WERI-Rb-1 (cell line): ENCODE data around the gene SPAST.
"Not testable (repeated sequence)": the region's sequence is repeated elsewhere in the genome, so short reads cannot be mapped to it uniquely, and the experiment has no call there.

Experiments
- DNase-seq: peaks from one replicate; pipeline ENCODE4 v3.0.0-alpha.2; 2020
- H3K27ac ChIP-seq: fragments of 250-450 bp; sonication (Bioruptor Pico); 2 replicates; pipeline ENCODE4 v1.5.1; 2020; ENCODE audit warnings: mild to moderate bottlenecking, moderate library complexity
- H3K27me3 ChIP-seq: fragments of 250-450 bp; sonication (Bioruptor Pico); 2 replicates; pipeline ENCODE4 v1.5.1; 2021; ENCODE audit warnings: mild to moderate bottlenecking, low read depth, moderate library complexity; ENCODE audit not compliant: insufficient read depth, severe bottlenecking
- H3K36me3 ChIP-seq: fragments of 250-450 bp; sonication (Bioruptor Pico); 2 replicates; pipeline ENCODE4 v1.5.1; 2020; ENCODE audit warnings: mild to moderate bottlenecking, moderate library complexity
- H3K4me3 ChIP-seq: 2 replicates; pipeline ENCODE4 v1.5.1; 2011; ENCODE audit warnings: low read depth, mild to moderate bottlenecking, control low read depth, low read length
- H3K9me3 ChIP-seq: fragments of 250-450 bp; sonication (Bioruptor Pico); 2 replicates; pipeline ENCODE4 v1.5.1; 2021; ENCODE audit warnings: mild to moderate bottlenecking, moderate library complexity; ENCODE audit not compliant: severe bottlenecking
- TF ChIP-seq, protein P1 (sequence below): IDR thresholded peaks from 2 replicates; pipeline ENCODE4 v1.5.1; 2011; ENCODE audit warnings: low read depth, mild to moderate bottlenecking, control low read depth, inconsistent platforms, low read length

Gene SPAST

GRCh38 chr2:32063310-32064020, at the start of gene SPAST:
TSS of gene SPAST (plus strand) at chr2:32063556. CDS start at chr2:32063832, 276 bp downstream.
- DNase-seq = peak; percentile 99
- H3K27me3 ChIP-seq = no peaks in the 10 kb centered on the region

DNA sequence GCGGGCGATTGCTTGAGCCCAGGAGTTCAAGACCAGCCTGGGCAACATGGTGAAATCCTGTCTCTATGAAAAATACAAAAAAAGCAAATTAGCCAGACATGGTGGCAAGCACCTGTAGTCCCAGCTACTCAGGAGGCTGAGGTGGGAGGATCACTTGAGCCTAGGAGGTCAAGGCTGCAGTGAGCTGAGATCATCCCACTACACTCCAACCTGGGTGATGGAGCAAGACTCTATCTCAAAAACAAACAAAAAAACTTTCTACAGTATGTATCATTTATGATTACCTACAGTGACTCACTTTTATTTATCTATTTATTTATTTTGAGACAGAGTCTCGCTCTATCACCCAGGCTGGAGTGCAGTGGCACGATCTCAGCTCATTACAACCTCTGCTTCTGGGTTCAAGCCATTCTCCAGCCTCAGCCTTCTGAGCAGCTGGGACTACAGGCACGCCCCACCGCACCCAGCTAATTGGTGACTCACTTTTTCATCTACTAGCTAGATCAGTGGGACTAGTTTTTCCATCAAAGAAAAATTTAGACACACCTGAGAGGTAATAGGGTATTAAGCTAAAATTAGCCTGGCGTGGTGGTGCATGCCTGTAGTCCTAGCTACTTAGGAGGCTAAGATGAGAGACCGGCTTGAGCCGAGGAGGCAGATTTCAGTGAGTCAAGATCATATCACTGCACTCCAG, 44.4 kb upstream of the SPAST start:
- DNase-seq, H3K4me3 ChIP-seq, H3K27ac ChIP-seq, H3K9me3 ChIP-seq, H3K27me3 ChIP-seq: not testable (repeated sequence)
- peaks cover 57% of the 10 kb centered on the region for H3K36me3 ChIP-seq

More at GRCh38 chr2:32063310-32064020, at the start of gene SPAST:
- Histone ChIP-seq H3K36me3 (peaks cover 13% of the 10 kb centered on the region), H3K27ac (peak within 1 kb of the TSS; percentile 90), H3K4me3 (peak within 1 kb of the TSS; percentile 98), H3K9me3 (no peaks in the 10 kb centered on the region)
- TF ChIP-seq, protein P1, sequence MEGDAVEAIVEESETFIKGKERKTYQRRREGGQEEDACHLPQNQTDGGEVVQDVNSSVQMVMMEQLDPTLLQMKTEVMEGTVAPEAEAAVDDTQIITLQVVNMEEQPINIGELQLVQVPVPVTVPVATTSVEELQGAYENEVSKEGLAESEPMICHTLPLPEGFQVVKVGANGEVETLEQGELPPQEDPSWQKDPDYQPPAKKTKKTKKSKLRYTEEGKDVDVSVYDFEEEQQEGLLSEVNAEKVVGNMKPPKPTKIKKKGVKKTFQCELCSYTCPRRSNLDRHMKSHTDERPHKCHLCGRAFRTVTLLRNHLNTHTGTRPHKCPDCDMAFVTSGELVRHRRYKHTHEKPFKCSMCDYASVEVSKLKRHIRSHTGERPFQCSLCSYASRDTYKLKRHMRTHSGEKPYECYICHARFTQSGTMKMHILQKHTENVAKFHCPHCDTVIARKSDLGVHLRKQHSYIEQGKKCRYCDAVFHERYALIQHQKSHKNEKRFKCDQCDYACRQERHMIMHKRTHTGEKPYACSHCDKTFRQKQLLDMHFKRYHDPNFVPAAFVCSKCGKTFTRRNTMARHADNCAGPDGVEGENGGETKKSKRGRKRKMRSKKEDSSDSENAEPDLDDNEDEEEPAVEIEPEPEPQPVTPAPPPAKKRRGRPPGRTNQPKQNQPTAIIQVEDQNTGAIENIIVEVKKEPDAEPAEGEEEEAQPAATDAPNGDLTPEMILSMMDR = peak; percentile 29

DNA sequence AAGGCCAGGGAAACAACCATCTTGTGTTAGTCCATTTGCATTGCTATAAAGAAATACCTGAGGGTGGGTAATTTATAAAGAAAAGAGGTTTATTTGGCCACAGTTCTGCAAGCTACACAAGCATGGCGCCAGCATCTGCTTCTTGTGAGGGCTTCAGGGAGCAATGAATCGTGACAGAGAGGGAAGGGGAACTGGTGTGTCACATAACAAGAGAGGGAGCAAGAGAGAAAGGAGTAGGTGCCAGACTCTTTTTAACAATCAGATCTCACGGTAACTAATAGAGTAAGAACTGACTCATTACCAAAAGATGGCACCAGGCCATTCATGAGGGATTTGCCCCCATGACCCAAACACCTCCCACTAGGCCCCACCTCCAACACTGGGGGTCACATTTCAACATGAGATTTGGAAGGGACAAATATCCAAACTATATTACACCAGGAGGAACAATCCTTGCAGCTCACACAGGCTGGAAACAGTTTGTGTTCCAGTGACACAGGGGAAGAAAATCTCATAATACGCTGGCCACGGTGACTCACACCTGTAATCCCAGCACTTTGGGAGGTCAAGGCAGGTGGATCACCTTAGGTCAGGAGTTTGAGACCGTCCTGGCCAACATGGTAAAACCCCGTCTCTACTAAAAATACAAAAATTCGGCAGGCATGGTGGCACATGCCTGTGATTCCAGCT, 29.0 kb upstream of the SPAST start:
- not testable (repeated sequence) for H3K27ac ChIP-seq, DNase-seq

GRCh38 chr2:32039447-32040219, 23.7 kb upstream of the SPAST start, which contains the start of gene DPY30:
TSS of gene DPY30 (minus strand) at chr2:32039805. CDS start at chr2:32039456, 349 bp downstream.
- DNase-seq = peak; percentile 97
- H3K27ac ChIP-seq = peak within 1 kb of the TSS; percentile 79
- H3K27me3 ChIP-seq = no peaks in the 10 kb centered on the region
- H3K9me3 ChIP-seq = no peaks in the 10 kb centered on the region
- peaks cover 25% of the 10 kb centered on the region for H3K36me3 ChIP-seq
- H3K4me3 ChIP-seq = peak within 1 kb of the TSS; percentile 69
- TF ChIP-seq, protein P1 = peak; percentile 21; the same call in 1 of the 2 replicates

More for the DNA sequence above, 29.0 kb upstream of the SPAST start:
- not testable (repeated sequence) for H3K4me3 ChIP-seq, H3K9me3 ChIP-seq, H3K27me3 ChIP-seq
- peaks cover 61% of the 10 kb centered on the region for H3K36me3 ChIP-seq

GRCh38 chr2:32043561-32043960, 19.8 kb upstream of the SPAST start:
- TF ChIP-seq, protein P1 = no peak
- DNase-seq = no peak
- Histone ChIP-seq H3K4me3 (no peak overlapping the region), H3K9me3 (no peaks in the 10 kb centered on the region), H3K27me3 (no peaks in the 10 kb centered on the region), H3K27ac (no peak overlapping the region), H3K36me3 (no peaks in the 10 kb centered on the region)

- TF ChIP-seq, protein P1 = no peak
- Histone ChIP-seq H3K4me3 (no peak overlapping the region), H3K36me3 (no peaks in the 10 kb centered on the region), H3K27me3 (no peaks in the 10 kb centered on the region), H3K9me3 (no peaks in the 10 kb centered on the region), H3K27ac (no peak overlapping the region)
- DNase-seq = no peak
Measured at GRCh38 chr2:32051836-32052439, 11.4 kb upstream of the SPAST start.

DNA sequence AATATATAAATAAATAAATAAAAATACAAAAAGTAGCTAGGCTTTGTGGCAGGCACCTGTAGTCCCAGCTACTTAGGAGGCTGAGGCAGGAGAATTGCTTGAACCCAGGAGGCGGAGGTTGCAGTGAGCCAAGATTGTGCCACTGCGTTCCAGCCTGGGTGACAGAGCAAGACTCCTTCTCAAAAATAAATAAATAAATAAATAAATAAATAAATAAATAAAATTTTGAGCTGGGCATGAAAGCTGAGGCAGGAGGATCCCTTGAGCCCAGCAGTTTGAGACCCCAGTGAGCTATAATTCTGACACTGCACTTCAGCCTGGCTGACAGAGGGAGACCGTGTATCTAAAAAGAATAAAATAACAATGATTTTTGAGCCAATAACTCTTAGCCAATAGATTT, 8.8 kb upstream of the SPAST start:
- not testable (repeated sequence) for H3K9me3 ChIP-seq, DNase-seq, H3K36me3 ChIP-seq, H3K27me3 ChIP-seq, H3K4me3 ChIP-seq, H3K27ac ChIP-seq
